Mucosa of descending colon (tissue), 3 donors: ENCODE data around the gene RABEPK. TPM values are rescaled to one million over a fixed set of nuclear protein-coding genes. Genes with fewer than 3 reads are reported as not detected.
"Not testable (repeated sequence)": the region's sequence is repeated elsewhere in the genome, so short reads cannot be mapped to it uniquely, and the experiment has no call there.

Experiments used
- ATAC-seq: fragments of 200-7000 bp; cut with Tn5 transposase; one replicate; pipeline ENCODE4 v1.9.1; 2020; ENCODE audit warnings: mild to moderate bottlenecking, moderate library complexity
- DNase-seq, 3 donors: peaks; one replicate each; pipeline ENCODE4 v3.0.0-alpha.2; 2020
- H3K36me3 ChIP-seq: fragments of 200-600 bp; one replicate; pipeline ENCODE4 v1.8.0; 2021; ENCODE audit warnings: low read depth, mild to moderate bottlenecking
- H3K4me1 ChIP-seq: fragments of 200-600 bp; one replicate; pipeline ENCODE4 v1.8.0; 2021; ENCODE audit warnings: low read depth, mild to moderate bottlenecking
- H3K4me3 ChIP-seq: fragments of 200-600 bp; one replicate; pipeline ENCODE4 v1.8.0; 2021; ENCODE audit warnings: mild to moderate bottlenecking
- H3K9me3 ChIP-seq: fragments of 200-600 bp; one replicate; pipeline ENCODE4 v1.8.0; 2021; ENCODE audit warnings: mild to moderate bottlenecking
- intact Hi-C, 2 donors: fragments of 100-400 bp; cut with DNase I in 1 of 2; cut with micrococcal nuclease in 1 of 2; formaldehyde crosslinking; loops; one replicate each; pipeline versions ENCODE4 v1.11.0 to v1.11.1; 2022; cut with DNase I, micrococcal nuclease
- total RNA-seq, 3 donors: library from RNA; stranded (reverse); fragmentation: NEBNext Ultra II Directional in 2 of 3; extraction: Animal tissue kit (Norgen Biotek cat#: 25700) in 2 of 3; gene quantifications; one replicate each; pipeline versions ENCODE4 v1.2.1 to v1.2.4, GENCODE V29; 2021 to 2023
- TF ChIP-seq, protein P1 (sequence below): fragments of 200-600 bp; IDR thresholded peaks from one replicate; pipeline ENCODE4 v1.8.0; 2022; ENCODE audit warnings: antibody characterized with exemption, mild to moderate bottlenecking
- donor health status: DM: no; HTN: no; CAD: no; lungs with moderate emphysema.
- donor health status: DM: no; HTN: no; CAD: no.
- donor health status: DM: no; HTN: yes; CAD: no.

The RABEPK gene
- total RNA-seq, 3 donors from 2014 or later = 11.6 to 12.9 (median 12.1) TPM

- intact Hi-C loops = no loop called here
- Histone ChIP-seq H3K4me3 (no peak overlapping the region), H3K4me1 (peaks cover 12% of the 10 kb centered on the region), H3K9me3 (no peaks in the 10 kb centered on the region), H3K36me3 (no peaks in the 10 kb centered on the region)
- ATAC-seq (no peak), DNase-seq (no peak)
- TF ChIP-seq, protein P1, sequence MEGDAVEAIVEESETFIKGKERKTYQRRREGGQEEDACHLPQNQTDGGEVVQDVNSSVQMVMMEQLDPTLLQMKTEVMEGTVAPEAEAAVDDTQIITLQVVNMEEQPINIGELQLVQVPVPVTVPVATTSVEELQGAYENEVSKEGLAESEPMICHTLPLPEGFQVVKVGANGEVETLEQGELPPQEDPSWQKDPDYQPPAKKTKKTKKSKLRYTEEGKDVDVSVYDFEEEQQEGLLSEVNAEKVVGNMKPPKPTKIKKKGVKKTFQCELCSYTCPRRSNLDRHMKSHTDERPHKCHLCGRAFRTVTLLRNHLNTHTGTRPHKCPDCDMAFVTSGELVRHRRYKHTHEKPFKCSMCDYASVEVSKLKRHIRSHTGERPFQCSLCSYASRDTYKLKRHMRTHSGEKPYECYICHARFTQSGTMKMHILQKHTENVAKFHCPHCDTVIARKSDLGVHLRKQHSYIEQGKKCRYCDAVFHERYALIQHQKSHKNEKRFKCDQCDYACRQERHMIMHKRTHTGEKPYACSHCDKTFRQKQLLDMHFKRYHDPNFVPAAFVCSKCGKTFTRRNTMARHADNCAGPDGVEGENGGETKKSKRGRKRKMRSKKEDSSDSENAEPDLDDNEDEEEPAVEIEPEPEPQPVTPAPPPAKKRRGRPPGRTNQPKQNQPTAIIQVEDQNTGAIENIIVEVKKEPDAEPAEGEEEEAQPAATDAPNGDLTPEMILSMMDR = no peak
These were observed 38.9 kb upstream of the RABEPK start for GRCh38 chr9:125161284-125161918.

GRCh38 chr9:125162891-125163290, 37.5 kb upstream of the RABEPK start:
- intact Hi-C loops, H3K9me3 ChIP-seq, ATAC-seq, H3K36me3 ChIP-seq, DNase-seq, H3K4me3 ChIP-seq: not testable (repeated sequence)
- peaks cover 12% of the 10 kb centered on the region for H3K4me1 ChIP-seq

GRCh38 chr9:125166762-125167161, 33.6 kb upstream of the RABEPK start:
- TF ChIP-seq, protein P1 = no peak
- no peaks in the 10 kb centered on the region for H3K4me1 ChIP-seq
- intact Hi-C loops = no loop called here
- ATAC-seq = no peak
- no peaks in the 10 kb centered on the region for H3K36me3 ChIP-seq
- no peak overlapping the region for H3K4me3 ChIP-seq
- no peak for DNase-seq
- no peaks in the 10 kb centered on the region for H3K9me3 ChIP-seq

GRCh38 chr9:125169895-125170294, 30.4 kb upstream of the RABEPK start:
- Histone ChIP-seq H3K36me3 (no peaks in the 10 kb centered on the region), H3K4me1 (peaks cover 3% of the 10 kb centered on the region), H3K4me3 (no peak overlapping the region), H3K9me3 (no peaks in the 10 kb centered on the region)
- intact Hi-C loops = no loop called here
- no peak for ATAC-seq
- no peak for DNase-seq
- TF ChIP-seq, protein P1 = no peak

DNA sequence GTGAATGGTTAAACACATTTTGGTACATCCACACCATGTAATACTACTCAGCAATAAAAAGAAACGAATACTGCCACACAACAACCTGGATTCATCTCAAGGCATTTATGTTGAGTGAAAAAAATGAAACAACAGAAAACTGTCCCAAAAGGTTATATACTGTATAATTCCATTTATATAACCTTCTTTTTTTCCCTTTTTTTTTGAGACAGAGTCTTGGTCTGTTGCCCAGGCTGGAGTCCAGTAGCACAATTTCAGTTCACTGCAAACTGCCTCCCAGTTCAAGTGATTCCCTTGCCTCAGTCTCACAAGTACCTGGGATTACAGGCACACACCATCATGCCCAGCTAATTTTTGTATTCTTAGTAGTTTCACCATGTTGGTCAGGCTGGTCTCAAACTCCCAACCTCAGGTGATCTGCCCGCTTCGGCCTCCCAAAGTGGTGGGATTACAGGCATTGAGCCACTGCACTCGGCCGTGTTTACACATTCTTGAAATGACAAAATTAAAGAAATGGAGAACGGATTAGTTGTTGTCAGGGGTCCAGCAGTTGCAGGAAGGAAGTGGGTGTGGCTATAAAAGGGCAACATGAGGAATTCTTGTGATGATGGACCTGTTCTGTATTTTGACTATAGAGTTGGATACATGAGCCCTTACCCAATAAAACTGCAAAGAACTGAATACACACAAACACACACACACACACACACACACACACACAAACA, 28.1 kb upstream of the RABEPK start:
- TF ChIP-seq, protein P1 = no peak
- DNase-seq = no peak
- Histone ChIP-seq H3K36me3 (no peaks in the 10 kb centered on the region), H3K9me3 (no peaks in the 10 kb centered on the region), H3K4me1 (peaks cover 4% of the 10 kb centered on the region), H3K4me3 (no peak overlapping the region)
- intact Hi-C loops = no loop called here
- no peak for ATAC-seq

GRCh38 chr9:125176636-125177035, 23.7 kb upstream of the RABEPK start:
- intact Hi-C loops = no loop called here
- Histone ChIP-seq H3K4me1 (peaks cover 18% of the 10 kb centered on the region), H3K36me3 (no peaks in the 10 kb centered on the region), H3K4me3 (no peak overlapping the region), H3K9me3 (no peaks in the 10 kb centered on the region)
- no peak for ATAC-seq
- TF ChIP-seq, protein P1 = no peak
- no peak for DNase-seq
